Muscle of back (tissue), 11 donors: ENCODE measurements around the gene CCDC85C. TPM values are rescaled to one million over a fixed set of nuclear protein-coding genes. Genes with fewer than 3 reads are reported as not detected.

ENCODE experiments used
- DNase-seq, 3 donors: peaks; one replicate each; pipeline versions ENCODE4 v3.0.0 to v3.0.0-alpha.2; 2013
- polyA plus RNA-seq, 10 donors: library from polyadenylated mRNA; unstranded; fragments of 120-200 nt; gene quantifications; one replicate each; pipeline ENCODE4 v1.2.1, GENCODE V29; 2013; ENCODE audit not compliant: insufficient read length in 10 of 10

Gene CCDC85C
- polyA plus RNA-seq, 10 donors: 3.1 to 6.4 (median 4.3) TPM

- no peak for DNase-seq
These were observed 4.6 kb upstream of the CCDC85C start for GRCh38 chr14:99608591-99608990.

GRCh38 chr14:99606359-99606758 lies 2.4 kb upstream of the CCDC85C start:
- no peak for DNase-seq

- peak; percentile 45 to 71 (median 57) for DNase-seq
These were observed 1.4 kb upstream of the CCDC85C start for GRCh38 chr14:99605299-99605961.

- no peak for DNase-seq
These were observed 825 bp upstream of the CCDC85C start for GRCh38 chr14:99604766-99605298.

GRCh38 chr14:99604278-99604765 lies 315 bp upstream of the CCDC85C start:
- DNase-seq: peak; percentile 96 to 97 (median 96)

GRCh38 chr14:99602788-99603415 lies 1.1 kb downstream of the CCDC85C start:
- DNase-seq: no peak

GRCh38 chr14:99602054-99602787 lies 1.8 kb downstream of the CCDC85C start:
- DNase-seq: peak in 1 of 3 donors; percentile 37

GRCh38 chr14:99601361-99601831 lies 2.6 kb downstream of the CCDC85C start:
- peak in 1 of 3 donors; percentile 42 for DNase-seq

- DNase-seq: no peak
These were observed 3.6 kb downstream of the CCDC85C start for GRCh38 chr14:99600232-99600888.

GRCh38 chr14:99599393-99599792 lies 4.6 kb downstream of the CCDC85C start:
- no peak for DNase-seq

- no peak for DNase-seq
These were observed 5.2 kb downstream of the CCDC85C start for GRCh38 chr14:99598774-99599173.

GRCh38 chr14:99597911-99598600 lies 6.0 kb downstream of the CCDC85C start:
- no peak for DNase-seq

GRCh38 chr14:99596772-99597171 lies 7.2 kb downstream of the CCDC85C start:
- DNase-seq: no peak

GRCh38 chr14:99596071-99596627 lies 7.9 kb downstream of the CCDC85C start:
- no peak for DNase-seq

GRCh38 chr14:99595524-99595923 lies 8.5 kb downstream of the CCDC85C start:
- no peak for DNase-seq

GRCh38 chr14:99595034-99595433 lies 9.0 kb downstream of the CCDC85C start:
- no peak for DNase-seq

- no peak for DNase-seq
These were observed 9.8 kb downstream of the CCDC85C start for GRCh38 chr14:99593971-99594841.

- DNase-seq: no peak
These were observed 10.9 kb downstream of the CCDC85C start for GRCh38 chr14:99592933-99593753.

- no peak for DNase-seq
These were observed 11.6 kb downstream of the CCDC85C start for GRCh38 chr14:99592394-99592793.
